GM19099 (cell line): ENCODE data around the gene DDX51.

Experiments used
- POLR2A ChIP-seq: IDR thresholded peaks from 3 replicates; pipeline ENCODE4 v1.6.1; 2011; ENCODE audit warnings: low read depth; ENCODE audit not compliant: insufficient read length; ENCODE audit errors: extremely low read depth

Gene DDX51

DNA sequence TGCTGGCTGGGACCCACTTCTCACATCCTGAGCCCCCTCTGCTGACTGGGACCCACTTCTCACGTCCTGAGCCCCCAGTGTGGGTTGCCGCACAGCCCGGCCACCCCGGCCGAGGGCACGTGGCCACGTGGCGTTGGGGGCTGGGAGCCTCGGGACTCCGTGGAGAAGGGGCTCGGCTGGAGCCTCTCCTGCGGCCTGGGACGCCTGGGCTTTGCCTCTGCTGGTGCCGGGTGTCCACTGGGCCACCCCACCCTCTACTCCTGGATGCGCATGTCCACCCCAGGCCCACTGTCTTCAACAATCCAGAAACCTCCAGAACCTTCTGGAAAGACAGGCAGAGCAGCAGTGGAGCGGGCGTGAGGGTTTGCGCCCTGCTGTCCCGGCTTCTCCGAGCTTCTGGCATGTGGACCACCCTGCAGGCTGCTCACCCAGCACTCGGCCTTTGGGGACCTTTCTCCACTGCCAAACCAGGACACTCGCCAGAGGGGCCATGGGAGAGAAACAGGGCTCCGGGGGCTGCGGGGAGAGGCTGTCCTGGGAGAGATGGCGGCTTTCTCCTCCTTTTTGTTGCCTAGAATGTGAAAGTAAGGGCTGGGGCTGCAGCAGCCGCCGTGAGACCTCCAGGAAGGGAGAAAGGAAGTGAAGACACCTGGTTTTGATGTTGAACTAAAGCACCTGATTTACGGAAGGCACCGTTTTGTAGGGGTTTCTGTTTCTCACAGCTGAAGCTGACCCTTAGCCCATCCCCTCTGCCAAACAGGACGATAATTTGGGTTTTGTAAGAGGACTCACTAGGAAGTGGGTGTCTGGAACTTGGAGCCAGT is 30.1 kb upstream of the DDX51 start:
- no peak for TF ChIP-seq POLR2A

DNA sequence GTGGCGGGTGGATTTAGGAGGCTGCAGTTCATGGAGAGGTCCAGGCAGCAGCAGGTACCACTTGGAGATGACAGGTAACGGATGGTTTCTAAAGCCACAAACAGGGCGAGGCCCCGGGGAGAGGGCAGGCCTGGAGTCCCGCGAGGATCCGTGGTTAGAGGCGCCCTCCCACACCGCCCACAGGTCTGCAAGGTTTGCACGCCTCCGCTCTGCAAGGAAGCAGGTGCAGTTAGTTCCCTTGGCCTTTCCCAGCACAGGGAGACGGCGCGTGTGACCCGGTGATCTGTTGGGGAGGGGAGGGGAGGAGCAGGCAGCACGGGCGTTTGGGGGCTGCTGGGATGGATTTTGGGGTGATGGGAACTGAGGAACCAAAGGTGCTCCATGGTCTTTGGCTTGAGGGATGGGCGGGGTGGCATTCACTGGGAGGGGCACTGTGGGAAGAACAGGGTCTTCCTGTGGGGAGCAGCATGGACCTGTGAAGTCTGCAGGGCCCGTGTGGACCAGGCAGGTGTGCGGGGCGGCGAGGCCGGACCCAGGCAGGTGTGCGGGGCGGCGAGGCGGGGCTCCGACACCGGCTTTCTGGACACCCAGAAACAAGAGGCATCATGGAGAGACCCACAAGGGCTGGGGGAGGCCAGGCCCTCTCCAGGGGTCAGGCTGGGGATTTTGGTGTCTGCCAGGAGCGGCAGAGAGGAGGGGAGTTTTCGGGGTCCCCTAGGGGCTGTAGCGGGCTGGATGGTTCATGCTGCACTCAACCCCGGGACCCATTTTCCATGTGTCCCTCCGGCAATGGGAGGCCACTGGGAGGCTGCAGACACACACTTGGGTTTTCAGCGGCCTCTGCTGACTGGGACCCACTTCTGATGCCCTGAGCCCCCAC is 29.3 kb upstream of the DDX51 start:
- TF ChIP-seq POLR2A, result no peak

DNA sequence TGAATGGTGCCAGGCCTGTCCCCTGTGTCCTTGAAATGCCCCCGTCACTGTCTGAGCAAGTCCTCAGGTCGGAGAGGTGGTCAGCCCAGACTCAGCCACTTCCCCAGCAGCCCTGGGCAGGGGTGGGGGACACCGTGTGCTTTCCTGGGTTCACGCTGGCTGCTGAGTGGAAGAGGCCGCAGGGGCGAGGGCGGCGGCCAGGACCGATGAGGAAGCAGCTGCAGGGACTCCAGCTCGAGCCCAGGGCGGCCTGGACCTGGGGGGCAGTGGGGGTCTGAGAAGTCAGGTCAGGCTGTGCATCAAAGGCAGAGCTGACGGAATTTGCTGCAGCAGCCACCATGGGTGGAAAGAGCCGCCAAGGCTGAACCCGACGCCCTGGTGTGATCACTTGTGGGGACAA is 28.5 kb upstream of the DDX51 start:
- TF ChIP-seq POLR2A, result no peak

DNA sequence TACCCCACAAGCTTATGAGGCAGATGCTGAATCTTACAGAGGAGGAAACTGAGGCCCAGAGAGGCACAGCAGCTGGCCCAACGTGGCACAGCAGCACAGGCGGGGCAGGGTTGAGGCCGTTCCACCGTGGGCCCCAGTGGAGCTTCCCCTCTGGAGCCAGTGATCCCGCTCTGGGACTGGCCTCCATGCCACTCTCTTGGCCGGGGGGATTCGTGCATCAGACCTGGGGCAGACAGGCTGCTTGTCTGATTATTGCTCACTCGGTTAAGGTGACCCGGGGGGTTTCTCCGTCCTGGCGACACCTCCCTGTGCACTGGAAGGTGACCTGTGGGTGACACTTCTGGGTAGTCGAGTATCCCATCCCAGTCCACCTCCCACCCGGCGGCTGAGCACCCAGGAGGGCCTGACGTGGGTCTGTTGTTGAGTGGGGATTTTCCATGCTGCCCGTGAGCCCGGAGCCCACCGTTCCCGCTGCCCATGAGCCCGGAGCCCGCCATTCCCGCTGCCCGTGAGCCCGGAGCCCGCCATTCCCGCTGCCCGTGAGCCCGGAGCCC is 27.9 kb upstream of the DDX51 start:
- no peak for TF ChIP-seq POLR2A

GRCh38 chr12:132171293-132171967 is 27.3 kb upstream of the DDX51 start:
- no peak for TF ChIP-seq POLR2A

- no peak for TF ChIP-seq POLR2A
Measured at GRCh38 chr12:132170637-132171292, 26.6 kb upstream of the DDX51 start.

DNA sequence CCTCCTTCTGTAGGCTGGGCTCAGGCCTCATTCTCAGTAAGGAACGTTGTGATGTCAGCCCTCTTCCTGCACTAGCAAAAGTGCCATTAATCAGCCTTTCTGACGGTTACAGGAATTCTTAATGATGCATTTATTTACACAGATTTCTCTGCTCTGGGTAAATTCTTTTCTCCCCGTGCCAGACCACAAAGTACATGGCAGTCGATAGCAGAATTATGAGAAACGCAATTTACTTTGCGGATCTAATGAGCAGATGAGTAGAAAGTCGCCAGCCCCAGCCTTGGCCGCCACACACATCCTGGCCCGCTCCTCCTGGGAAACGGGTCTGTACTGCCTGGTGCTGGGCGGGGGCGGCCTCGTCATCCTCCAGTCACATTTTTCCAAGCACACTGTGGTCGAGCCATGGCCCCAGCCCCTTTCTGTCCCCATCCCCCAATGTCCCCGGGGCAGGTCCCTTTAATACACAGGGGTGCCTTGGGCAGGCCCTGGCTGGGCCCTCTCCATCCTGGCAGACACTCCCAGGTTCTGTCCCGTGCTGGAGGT is 26.0 kb upstream of the DDX51 start:
- TF ChIP-seq POLR2A, result no peak

- TF ChIP-seq POLR2A, result no peak
Measured at GRCh38 chr12:132169376-132169775, 25.3 kb upstream of the DDX51 start.

GRCh38 chr12:132168311-132169031 is 24.4 kb upstream of the DDX51 start:
- no peak for TF ChIP-seq POLR2A

DNA sequence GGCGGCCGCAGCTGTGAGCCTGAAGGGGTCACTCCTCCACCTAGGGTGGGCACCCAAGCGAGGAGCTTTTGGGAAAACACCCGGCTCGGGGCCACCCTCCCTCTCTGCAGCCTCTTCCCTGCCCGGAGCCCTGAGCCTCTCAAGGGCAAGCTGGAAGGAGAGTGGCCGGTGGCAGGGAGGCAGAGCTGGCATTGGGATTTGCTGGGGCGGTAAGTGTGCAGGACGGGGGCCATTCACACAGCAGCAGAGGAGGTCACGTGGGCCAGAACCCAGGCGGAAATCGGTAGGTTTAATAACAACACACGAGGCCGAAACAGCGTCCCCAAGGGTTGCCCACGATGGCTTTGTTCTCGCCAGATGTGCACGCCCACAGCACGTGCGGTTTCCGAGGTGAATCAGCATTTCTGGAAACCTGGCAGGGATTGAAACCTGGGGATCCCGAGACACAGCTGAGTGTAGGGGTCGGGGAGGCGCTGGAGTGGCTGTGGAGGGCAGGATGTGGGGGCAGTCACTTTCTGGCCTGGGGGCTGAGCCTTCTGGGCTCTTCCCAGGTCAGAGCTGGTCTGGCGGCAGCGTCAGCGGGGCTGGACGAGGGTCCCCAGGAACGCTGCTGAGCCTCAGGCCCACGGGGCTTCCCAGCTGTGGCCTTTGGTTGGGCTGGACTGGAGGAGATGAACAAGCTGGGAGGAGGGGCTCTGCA is 23.6 kb upstream of the DDX51 start:
- no peak for TF ChIP-seq POLR2A

- no peak for TF ChIP-seq POLR2A
Measured at GRCh38 chr12:132166801-132167591, 22.9 kb upstream of the DDX51 start.

GRCh38 chr12:132166093-132166492 is 22.0 kb upstream of the DDX51 start:
- no peak for TF ChIP-seq POLR2A
